Measurements from ENCODE around the gene ZBTB12.
"Not testable (repeated sequence)": the region's sequence is repeated elsewhere in the genome, so short reads cannot be mapped to it uniquely, and the experiment has no call there.

ZBTB12 gene

DNA sequence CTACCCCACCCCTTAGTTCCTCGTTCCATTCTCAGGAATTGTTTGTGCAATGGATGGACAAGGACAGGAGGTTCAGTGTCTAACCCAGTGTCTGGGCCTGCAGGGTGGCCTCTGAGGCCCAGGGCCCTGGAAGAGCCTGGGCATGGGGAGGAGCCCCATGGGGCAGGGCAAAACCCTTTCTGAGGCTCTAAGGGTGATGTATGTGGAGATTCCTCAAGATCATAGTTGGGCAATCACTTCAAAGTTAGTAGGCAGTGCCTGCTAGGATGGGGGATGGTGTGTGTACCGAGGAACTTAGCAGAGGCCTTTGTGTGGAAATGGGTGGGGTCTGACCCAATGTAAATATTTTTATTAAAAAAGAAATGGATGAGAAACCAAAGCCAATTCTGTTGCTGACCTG lies 18.9 kb upstream of the ZBTB12 start:
- DNase-seq: no peak

DNA sequence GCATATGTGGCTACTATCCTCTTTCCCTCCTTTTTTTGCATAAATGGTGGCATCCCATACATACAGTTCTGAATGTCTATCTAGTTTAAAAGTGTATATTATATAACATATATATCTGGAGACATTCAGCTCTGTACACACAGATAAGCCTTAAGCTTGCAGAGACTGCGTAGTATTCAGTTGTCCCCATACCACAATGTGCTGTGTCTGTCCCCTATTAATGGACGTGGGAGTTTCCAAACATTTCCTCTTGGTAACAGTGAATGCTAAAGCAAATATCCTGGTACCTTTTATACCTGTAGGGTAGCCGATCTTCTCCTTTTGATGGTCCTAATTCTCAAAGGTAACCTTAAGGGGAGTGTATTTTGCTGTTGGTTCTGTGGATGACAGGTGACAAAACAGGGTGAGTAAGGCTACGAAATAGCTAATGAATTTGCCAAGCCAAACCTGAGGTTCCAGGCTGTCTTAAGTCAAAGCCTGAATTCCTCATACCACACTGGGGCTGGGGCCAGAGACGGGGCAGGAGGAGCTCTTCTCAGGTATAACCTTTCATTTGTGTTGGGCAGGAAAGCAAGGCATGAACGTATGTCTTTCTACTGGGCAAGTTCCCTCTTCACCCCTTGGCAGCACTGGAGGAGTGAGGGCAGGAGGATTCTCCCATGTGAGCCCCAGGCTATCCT lies 17.9 kb upstream of the ZBTB12 start:
- no peak for DNase-seq

DNA sequence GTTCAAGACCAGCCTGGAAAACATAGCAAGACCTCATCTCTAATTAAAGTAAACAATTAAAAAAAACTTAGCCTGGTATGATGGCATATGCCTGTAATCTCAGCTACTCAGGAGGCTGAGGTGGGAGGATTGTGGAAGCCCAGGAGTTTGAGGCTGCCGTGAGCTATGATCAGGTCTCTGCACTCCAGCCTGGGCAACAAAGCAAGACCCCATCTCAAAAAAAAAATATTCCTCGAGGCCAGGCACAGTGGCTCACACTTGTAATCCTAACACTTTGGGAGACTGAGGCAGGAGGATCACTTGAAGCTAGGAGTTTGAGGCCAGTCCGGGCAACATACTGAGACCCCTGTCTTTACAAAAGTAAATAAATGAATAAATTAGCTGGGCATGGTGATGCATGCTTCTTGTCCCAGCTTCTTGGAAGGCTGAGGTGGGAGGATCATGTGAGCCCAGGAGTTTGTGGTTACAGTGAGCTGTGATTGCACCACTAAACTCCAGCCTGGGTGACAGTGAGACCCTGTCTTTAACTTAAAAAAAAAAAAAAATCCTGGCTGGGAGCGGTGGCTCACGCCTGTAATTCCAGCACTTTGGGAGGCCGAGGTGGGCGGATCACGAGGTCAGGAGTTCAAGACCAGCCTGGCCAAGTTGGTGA lies 16.3 kb upstream of the ZBTB12 start:
- DNase-seq: no peak

DNA sequence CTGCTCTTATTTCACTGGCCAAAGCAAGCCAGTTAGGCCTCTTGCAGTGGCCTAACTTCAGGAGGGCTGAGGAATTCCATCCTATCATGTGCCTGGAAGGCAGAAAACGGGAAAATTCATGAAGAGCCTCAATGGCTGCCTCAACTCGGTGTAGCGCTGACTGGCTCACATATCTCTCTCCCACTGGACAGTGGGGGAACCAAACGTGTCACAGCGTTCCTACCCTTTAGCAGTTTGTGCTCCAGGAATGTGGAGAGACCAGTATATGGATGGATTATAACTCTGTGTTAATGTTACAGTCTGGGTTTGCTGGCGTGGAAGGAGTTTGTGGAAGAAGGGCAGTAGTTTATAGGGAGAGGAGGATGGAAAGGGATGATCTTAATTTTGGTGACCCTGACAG lies 13.9 kb upstream of the ZBTB12 start:
- DNase-seq: no peak

DNA sequence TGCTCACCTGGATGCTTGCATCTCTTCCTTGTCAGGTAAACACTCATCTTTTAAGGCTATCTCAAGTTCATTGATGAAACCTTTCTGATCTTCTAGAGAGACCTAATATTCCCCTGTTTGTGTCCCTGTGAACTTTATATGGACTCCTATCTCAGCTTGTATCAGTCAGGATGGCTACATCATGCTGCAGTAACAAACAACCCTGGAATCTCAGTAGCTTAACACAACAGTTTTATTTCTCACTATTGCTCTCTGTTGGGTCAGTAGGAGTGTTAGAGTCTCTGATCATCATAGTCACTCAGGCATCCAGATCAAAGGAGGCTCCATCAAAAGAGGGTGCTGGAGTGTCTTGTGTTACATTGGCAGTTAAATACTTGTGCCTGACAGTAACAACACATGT lies 13.5 kb upstream of the ZBTB12 start:
- DNase-seq: no peak

DNA sequence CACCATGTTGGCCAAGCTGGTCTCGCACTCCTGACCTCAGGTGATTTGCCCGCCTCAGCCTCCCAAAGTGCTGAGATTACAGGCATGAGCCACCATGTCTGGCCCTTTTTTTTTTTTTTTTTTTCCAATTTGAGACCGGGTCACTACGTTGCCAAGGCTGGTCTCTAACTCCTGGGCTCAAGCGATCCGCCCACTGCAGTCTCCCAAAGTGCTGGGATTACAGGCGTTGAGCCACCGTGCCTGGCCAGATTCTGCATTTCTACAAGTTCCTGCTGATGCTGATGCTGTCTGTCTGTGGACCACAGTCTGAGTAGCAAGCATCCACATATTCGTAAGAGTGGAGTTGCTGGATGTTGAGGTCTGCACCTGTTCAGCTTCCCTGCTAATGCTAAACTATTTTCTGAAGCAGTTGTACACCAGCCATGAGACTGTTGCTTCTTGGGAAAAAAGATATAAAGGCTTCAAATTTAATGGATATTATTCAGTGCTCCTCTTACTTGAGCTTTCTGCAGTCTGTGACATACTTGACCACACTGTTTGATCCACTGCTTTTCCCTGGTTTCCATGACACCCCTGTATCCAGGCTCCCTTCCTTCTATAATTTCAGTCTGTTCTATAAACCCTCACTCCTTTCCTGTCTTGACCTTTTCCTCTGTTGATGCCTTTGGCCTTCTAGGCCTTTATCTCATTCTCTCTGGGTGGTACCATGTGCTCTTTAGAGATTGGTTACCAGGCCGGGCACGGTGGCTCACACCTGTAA lies 10.1 kb upstream of the ZBTB12 start:
- no peak for DNase-seq

DNA sequence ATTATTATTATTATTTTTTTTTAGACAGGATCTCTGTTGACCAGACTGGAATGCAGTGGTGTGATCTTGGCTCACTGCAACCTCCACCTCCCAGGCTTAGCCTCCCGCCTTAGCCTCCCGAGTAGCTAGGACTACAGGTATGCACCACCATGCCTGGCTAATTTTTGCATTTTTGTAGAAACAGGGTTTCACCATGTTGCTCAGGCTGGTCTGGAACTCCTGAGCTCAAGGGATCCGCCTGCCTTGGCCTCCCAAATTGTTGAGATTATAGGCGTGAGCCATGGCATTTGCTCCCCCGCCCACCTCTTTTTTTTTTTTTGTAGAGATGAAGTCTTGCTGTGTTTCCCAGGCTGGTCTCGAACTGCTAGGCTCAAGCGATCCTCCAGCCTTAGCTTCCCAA lies 7.4 kb upstream of the ZBTB12 start:
- DNase-seq: not testable (repeated sequence)

DNA sequence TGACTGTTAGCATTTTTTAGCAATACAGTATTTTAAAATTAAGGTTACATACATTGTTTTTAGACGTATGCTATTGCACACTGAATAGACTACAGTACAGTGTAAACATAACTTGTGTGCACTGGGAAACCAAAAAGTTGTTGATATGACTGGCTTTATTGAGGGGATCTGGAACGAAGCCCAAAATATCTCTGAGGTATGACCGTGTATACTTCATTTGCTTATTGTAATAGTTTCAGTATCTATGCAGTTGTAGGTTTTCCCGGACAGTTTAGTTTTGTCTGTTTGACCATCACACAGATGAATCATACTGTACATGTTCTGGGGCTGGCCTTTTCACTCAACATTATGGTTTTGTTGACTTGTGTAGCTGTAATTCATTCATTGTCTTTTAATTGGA lies 6.9 kb upstream of the ZBTB12 start:
- no peak for DNase-seq

DNA sequence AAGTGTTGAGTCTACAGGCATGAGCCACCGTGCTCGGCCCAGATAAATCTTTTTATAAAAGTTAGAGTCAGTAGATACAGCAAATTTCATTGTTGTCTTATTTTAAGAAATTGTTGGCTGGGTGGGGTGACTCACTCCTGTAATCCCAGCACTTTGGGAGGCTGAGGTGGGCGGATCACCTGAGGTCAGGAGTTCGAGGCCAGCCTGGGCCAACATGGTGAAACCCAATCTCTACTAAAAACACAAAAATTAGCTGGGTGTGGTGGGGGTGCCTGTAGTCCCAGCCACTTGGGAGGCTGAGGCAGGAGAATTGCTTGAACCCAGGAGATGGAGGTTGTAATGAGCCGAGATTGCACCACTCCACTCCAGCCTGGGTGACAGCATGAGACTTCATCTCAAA lies 6.4 kb upstream of the ZBTB12 start:
- not testable (repeated sequence) for DNase-seq

DNA sequence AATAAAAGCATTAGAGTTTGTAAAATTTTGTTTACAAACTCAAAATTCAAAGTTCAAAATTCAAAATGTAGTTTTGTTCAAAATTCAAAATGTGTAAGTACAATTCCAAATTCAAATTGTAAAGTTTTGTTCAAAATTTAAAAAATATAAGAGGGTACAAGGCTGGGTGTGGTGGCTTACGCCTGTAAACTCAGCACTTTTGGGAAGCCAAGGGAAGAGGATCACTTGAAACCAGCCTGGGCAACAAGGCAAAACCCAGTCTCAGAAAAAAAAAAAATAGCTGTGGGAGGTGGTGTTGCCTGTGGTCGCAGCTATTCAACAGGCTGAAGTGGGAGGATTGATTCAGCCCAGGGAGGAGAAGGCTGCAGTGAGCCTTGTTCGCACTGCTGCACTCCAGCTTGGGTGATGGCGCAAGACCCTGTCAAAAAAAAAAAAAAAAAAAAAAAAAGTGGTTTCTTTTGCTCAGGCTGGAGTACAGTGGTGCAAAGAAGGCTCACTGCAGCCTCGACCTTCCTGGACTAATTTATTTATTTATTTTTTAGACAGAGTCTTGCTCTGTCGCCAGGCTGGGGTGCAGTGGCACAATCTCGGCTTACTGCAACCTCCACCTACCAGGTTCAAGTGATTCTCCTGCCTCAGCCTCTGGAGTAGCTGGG lies 5.4 kb upstream of the ZBTB12 start:
- DNase-seq: no peak

DNA sequence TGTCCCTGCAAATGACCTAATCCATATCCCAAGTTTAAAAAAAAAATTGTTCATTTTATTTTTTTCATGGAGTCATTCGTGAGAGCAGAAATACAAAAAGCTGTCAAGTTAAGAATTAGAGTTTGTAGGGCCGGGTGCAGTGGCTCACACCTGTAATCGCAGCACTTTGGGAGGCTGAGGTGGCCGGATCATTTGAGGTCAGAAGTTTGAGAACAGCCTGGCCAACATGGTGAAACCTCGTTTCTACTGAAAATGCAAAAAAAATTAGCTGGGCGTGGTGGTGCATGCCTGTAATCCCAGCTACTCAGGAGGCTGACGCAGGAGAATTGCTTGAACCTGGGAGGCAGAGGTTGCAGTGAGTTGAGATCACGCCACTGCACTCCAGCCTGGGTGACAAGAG lies 4.8 kb upstream of the ZBTB12 start:
- not testable (repeated sequence) for DNase-seq

DNA sequence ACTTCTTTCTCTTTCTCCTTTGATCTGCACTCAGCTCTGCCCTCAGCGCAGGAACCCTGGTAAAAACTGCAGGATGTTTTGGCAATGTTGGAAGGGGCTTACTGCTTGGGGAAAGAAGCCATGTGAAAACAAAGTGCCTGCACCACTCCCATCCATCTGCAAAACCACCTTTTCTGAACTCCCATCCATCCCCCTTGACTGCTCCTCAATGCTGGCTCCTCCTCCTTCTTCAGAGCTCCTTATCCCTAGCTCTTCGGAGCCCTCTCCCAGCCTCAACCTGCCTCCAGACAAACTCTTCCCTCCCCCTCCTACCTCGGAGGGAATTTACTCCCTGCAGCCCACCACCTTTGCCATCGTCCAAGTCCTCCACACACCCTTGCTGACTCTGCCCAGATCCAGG lies 4.2 kb upstream of the ZBTB12 start:
- DNase-seq: no peak

DNA sequence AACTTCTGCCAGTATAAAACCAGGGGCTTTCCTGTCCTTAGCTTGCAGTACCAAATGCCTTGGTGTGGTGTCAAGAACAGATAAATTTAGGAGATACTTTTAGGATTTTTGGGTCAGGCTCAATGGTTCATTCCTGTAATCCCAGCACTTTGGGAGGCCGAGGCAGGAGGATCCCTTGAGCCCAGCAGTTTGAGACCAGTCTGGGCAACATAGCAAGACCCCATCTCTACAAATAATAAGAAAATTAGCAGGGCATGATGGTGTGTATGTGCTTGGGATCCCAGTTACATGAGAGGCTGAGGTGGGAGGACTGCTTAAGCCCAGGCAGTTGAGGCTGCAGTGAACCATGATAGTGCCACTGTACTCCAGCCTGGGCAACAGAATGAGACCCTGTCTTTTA lies 3.2 kb upstream of the ZBTB12 start:
- DNase-seq: no peak

DNA sequence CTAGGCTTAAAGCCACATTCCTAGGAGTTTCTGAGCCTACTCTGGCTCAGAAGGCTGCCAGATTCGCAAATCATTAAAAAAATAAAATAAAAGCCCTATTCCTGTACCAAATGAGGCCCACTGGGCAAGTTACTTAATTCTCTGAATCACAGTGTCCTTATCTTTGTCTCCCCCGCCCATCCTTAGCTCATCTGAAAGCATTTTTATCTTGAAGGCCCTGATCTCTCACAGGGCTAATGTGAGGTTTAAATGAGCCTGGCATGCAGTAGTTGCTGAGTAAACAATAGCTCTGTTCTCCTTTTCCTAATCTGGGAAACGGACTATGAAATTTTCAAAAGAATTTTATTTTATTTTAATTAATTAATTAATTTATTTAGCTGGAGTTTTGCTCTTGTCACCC lies 2.1 kb upstream of the ZBTB12 start:
- DNase-seq: no peak

DNA sequence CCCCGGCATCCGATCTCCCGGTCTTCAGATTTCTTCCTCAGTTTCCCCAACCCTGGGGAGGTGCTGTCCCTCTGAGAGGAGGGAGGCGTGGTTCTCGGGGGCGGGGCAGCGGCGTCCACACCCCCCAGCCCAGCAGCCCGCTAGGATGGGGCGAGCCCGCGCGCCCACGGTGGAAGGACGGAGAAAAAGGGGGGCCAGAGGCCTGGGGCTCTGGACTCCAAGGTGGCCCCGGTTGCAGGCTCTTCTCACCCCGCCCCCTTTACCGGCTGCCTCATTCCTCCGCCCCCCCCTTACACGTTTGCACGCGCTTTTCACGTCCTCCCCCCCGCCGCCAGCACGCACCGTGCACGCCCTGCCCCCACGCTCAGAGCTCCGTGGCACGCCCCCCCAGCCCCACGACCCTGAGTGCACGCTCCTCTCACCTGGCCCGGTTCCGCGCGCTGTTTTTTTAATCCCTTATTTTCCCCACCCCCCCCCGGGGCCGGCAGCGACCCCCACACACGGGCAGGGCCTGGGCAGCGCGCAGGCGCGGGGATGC lies 402 bp downstream of the ZBTB12 start:
- peak; percentile 35 for DNase-seq

DNA sequence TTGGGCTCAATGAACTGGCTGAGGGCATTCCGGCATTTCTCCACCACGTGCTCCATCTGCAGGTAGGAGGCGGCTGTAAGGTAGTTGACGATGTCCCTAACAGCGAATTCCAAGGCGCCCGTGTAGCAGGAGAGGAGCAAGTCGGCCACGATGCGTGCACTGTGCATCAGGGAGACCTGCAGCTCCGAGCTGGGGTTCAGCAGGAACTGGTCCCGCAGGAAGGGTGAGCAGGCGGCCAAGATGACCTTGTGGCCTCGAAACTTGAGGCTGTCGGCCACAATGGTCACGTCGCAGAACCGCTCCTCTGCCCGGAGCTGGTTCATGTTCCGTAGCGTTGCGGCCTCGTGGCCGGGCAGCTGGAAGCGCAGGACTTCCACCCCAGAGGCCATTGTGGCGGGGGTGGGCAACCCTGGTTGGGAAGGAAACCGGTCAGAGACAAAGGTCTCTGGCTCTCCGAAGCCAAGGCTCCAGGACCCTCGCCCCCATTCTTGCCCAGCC lies 920 bp downstream of the ZBTB12 start:
- no peak for DNase-seq

DNA sequence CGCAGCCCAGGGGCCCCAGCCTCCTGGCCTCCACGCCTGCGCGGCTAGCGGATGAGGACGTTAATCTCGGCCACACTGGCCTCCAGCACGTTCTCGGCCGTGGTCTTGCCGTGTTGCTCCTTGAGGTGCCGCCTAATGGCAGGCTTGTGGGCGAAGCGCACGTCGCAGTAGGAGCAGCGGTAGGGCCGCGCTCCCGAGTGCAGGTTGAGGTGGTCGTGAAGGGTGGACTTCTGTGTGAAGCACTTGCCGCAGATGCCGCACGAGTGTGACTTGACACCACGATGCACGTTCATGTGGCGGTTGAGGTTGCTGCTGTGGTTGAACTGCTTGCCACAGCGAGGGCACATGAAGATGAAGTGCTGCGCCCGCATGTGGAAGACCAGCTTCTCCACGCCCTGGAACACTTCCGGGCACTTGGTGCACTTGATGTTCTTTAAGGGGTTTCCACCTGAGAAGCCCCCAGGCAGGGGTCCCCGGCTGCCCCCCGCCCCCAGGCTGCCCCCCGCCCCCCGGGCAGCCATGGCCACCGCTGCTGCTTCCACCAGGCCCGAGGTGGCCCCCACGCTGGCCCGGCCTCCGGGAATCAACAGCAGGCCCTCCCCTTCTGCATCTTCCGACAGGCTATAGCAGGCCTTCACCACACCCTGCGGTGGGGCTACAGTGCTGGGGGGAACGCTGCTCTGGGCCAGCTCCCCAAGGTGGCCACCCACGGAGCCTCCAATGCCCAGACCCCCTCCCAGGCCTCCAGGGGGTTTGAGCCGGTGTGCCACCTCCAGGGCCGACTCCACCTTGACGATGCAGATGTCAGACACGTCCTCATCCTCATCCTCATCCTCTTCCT lies 1.8 kb downstream of the ZBTB12 start:
- DNase-seq: no peak

DNA sequence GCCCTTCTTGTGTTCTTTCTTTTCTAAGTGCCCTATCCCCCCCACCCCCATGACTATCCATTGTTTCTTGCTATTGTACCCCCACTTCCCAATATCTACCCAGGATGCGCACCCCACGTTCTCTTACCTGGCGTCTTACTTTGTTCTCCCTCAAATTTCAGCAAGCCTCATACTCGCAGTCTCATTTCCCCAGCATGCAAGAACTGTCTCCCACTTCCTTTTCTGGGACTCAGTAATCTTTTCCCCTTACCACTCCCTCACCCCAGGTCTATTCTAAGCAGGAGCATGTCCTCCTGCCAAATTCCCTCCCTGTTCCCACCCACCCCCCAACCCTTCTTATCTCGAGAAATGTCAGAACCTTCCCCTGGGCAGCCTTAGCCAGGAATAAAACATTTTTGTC lies 2.7 kb downstream of the ZBTB12 start:
- DNase-seq: no peak

DNA sequence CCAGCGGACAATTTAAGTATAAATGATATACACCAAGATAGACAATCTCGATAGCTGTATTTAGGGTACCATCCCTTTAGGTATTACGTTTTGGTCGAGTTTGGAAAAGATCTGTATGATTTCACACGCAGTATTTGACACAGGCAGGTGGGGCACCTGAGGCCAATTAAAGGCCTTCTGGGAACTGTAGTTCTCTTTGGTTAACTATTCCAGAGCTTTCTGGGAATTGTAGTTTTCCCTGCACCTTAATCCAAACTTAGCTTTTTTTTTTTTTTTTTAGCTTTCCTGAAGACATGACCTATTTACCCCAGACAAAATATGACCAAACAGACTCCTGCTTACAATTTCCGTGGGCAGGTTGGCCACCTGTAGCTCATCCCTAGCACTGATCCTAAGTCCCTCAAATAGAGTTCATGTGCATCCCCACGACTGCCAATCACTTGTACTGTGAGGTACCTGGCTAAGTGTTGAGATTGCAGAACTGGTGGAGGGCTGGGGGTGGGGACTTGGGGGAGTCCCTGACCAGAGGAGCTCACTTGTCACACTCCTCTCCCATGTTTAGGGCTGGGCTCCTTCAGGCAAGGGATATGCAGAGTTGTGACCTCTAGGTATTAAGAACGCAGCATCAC lies 3.4 kb downstream of the ZBTB12 start:
- peak; percentile 84 for DNase-seq

DNA sequence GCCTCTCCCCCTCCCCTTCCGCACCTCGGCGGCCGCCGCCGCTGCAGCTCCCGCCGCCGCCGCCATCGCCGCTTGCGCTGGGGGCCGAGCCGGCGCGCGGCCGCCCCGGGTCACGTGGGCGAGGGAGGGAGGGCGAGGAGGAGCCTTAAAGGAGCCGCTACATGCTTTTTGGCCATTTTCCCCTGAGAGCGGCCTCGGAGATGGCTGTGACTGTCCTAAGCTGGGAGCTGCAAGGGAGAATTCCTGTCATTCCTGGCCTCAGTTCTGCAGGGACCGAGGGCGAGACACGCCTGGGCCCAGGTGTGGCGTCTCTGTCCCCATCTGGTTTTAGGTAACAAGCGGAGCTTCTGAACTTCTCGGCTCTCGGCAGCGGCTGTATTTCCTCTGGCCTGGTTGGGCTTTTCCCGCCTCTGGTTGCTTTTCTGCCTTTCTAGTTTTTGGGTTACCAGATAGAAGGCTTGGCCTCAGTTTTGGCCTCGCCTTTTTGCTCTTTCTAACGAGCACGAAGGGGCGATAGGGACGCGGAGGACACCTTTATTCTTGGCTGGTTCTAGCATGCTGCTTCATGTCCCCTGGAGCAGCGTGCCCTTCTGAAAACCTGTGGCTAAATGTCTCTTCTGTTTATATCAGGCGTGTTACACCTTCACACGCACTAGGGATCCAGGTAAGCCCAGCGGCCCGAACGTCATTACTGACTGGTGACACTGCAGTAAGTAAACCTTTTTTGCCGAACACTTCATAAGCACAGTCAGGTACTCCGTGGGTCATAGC lies 4.1 kb downstream of the ZBTB12 start, which contains the start of gene EHMT2:
EHMT2 (minus strand) TSS at position 87 of the 771 bp plus-strand sequence; CDS start at position 66, 21 bp downstream.
- DNase-seq: peak; percentile 85
